HCT116 (cell line): ENCODE data around the gene DCST2. TPM values are rescaled to one million over a fixed set of nuclear protein-coding genes. Genes with fewer than 3 reads are reported as not detected.

ENCODE experiments used
- ATAC-seq: fragments of 200-7000 bp; cut with Tn5 transposase; 2 replicates; pipeline ENCODE4 v1.9.1; 2020; ENCODE audit warnings: mild to moderate bottlenecking, moderate library complexity
- BruUV-seq: library from RNA; stranded (reverse); fragments of 400-500 nt; replicated peaks from 2 replicates; lab custom pipeline; 2021; lab: Mats Ljungman, UMichigan
- CTCF ChIA-PET: fragments of 300-600 bp; sonication (Branson Sonifier 250); formaldehyde crosslinking; loops from one replicate; lab custom pipeline; 2021; ENCODE audit warnings: antibody characterized with exemption; lab: Charles Lee
- POLR2A ChIA-PET: fragments of 300-600, 350-600 bp; sonication (Branson Sonifier 250); formaldehyde crosslinking; loops from one replicate; lab custom pipeline; 2021; ENCODE audit warnings: antibody characterized with exemption; lab: Charles Lee
- RAD21 ChIA-PET, 2 experiments: fragments of 300-600 bp; sonication (Branson Sonifier 250); formaldehyde crosslinking; loops; one replicate each; lab custom pipeline; 2023; ENCODE audit warnings: low total read pairs in 2 of 2; ENCODE audit not compliant: uncharacterized antibody in 2 of 2, unreplicated experiment in 2 of 2, low non-redundant PET in 1 of 2; lab: Charles Lee
- DNase-seq: peaks from one replicate; pipeline ENCODE4 v3.0.0-alpha.2; 2010; ENCODE audit warnings: low read depth, low spot score
- H2AFZ ChIP-seq: fragments of 200-600 bp; shearing (Covaris generic), sonication (generic); 2 replicates; pipeline ENCODE4 v1.6.1; 2017; ENCODE audit warnings: low read depth, mixed run types, mixed read lengths, antibody characterized with exemption, low read length; ENCODE audit not compliant: poor library complexity, severe bottlenecking
- H3K27ac ChIP-seq: 2 replicates; pipeline ENCODE4 v1.5.1; 2012; ENCODE audit warnings: low read depth, low read length
- H3K27me3 ChIP-seq: fragments of 200-600 bp; sonication (generic); 2 replicates; pipeline ENCODE4 v1.6.1; 2016; ENCODE audit warnings: mixed run types, low read length, mixed read lengths; ENCODE audit not compliant: insufficient read depth
- H3K36me3 ChIP-seq, 2 experiments: fragments of 200-500 bp in 1 of 2; fragments of 200-600 bp in 1 of 2; sonication (Bioruptor generic) in 1 of 2; sonication (generic) in 1 of 2; 2 replicates each; pipeline versions ENCODE4 v1.5.1 to v1.6.1; 2014 to 2016; ENCODE audit warnings: low read length in 2 of 2, inconsistent platforms in 1 of 2, mixed read lengths in 1 of 2, mixed run types in 1 of 2; ENCODE audit not compliant: insufficient read depth in 2 of 2, control insufficient read depth in 1 of 2
- H3K4me1 ChIP-seq, 2 experiments: fragments of 200-600 bp in 1 of 2; sonication (generic) in 1 of 2; 2 replicates each; pipeline versions ENCODE4 v1.5.1 to v1.6.1; 2012 to 2017; ENCODE audit warnings: low read length in 2 of 2, inconsistent platforms in 1 of 2, mild to moderate bottlenecking in 1 of 2, mixed read lengths in 1 of 2, mixed run types in 1 of 2, moderate library complexity in 1 of 2; ENCODE audit not compliant: insufficient read depth in 2 of 2, control insufficient read depth in 1 of 2
- H3K4me2 ChIP-seq: fragments of 200-600 bp; sonication (generic); 2 replicates; pipeline ENCODE4 v1.6.1; 2017; ENCODE audit warnings: mixed run types, low read length, mixed read lengths
- H3K4me3 ChIP-seq, 2 experiments: fragments of 200-600 bp in 1 of 2; sonication (generic) in 1 of 2; replicated peaks in 1 of 2; 2 replicates each; pipeline ENCODE4 v1.5.1; 2011 to 2016; ENCODE audit warnings: low read length in 2 of 2, control low read depth in 1 of 2, low read depth in 1 of 2, mild to moderate bottlenecking in 1 of 2, mixed read lengths in 1 of 2, mixed run types in 1 of 2
- H3K79me2 ChIP-seq: fragments of 200-600 bp; sonication (generic); 2 replicates; pipeline ENCODE4 v1.6.1; 2017; ENCODE audit warnings: mild to moderate bottlenecking, mixed run types, low read length, moderate library complexity, mixed read lengths; ENCODE audit not compliant: insufficient read depth
- H3K9ac ChIP-seq: fragments of 200-600 bp; sonication (generic); 2 replicates; pipeline ENCODE4 v1.6.1; 2016; ENCODE audit warnings: low read length, mixed read lengths
- H3K9me2 ChIP-seq: fragments of 200-600 bp; sonication (generic), shearing (Covaris generic); 2 replicates; pipeline ENCODE4 v1.6.1; 2017; ENCODE audit warnings: mixed run types, mild to moderate bottlenecking, moderate library complexity; ENCODE audit not compliant: insufficient read depth
- H3K9me3 ChIP-seq, 2 experiments: fragments of 200-500 bp in 1 of 2; fragments of 200-600 bp in 1 of 2; sonication (Bioruptor generic) in 1 of 2; sonication (generic) in 1 of 2; 2 replicates each; pipeline ENCODE4 v1.6.1; 2014 to 2017; ENCODE audit warnings: low read length in 2 of 2, mixed read lengths in 2 of 2, inconsistent platforms in 1 of 2, low read depth in 1 of 2, mild to moderate bottlenecking in 1 of 2, mixed run types in 1 of 2, moderate library complexity in 1 of 2; ENCODE audit not compliant: control insufficient read depth in 1 of 2, insufficient read depth in 1 of 2
- H4K20me1 ChIP-seq: fragments of 200-600 bp; sonication (generic), shearing (Covaris generic); 2 replicates; pipeline ENCODE4 v1.6.1; 2017; ENCODE audit warnings: mixed run types, mild to moderate bottlenecking, moderate library complexity; ENCODE audit not compliant: insufficient read depth
- CBX3 ChIP-seq: IDR thresholded peaks from 2 replicates; pipeline ENCODE4 v1.6.1; 2012; ENCODE audit warnings: low read depth
- CEBPB ChIP-seq: IDR thresholded peaks from 2 replicates; pipeline ENCODE4 v1.6.1; 2012; ENCODE audit warnings: low read depth
- EGR1 ChIP-seq: IDR thresholded peaks from 2 replicates; pipeline ENCODE4 v1.6.1; 2012; ENCODE audit warnings: low read depth
- ELF1 ChIP-seq: IDR thresholded peaks from 2 replicates; pipeline ENCODE4 v1.6.1; 2012; ENCODE audit warnings: low read depth, borderline replicate concordance
- EZH2phosphoT487 ChIP-seq: fragments of 200-600 bp; IDR thresholded peaks from 2 replicates; pipeline ENCODE4 v1.6.1; 2018; ENCODE audit warnings: antibody characterized with exemption, borderline replicate concordance
- FOSL1 ChIP-seq: IDR thresholded peaks from 2 replicates; pipeline ENCODE4 v1.6.1; 2012; ENCODE audit warnings: low read depth
- JUND ChIP-seq: IDR thresholded peaks from 2 replicates; pipeline ENCODE4 v1.6.1; 2012
- POLR2A ChIP-seq: IDR thresholded peaks from 2 replicates; pipeline ENCODE4 v1.7.0; 2011; ENCODE audit warnings: borderline replicate concordance; ENCODE audit not compliant: insufficient read depth, insufficient read length; ENCODE audit errors: extremely low read depth
- RAD21 ChIP-seq: IDR thresholded peaks from 2 replicates; pipeline ENCODE4 v1.6.1; 2012; ENCODE audit warnings: low read depth, mild to moderate bottlenecking
- SP1 ChIP-seq: IDR thresholded peaks from 2 replicates; pipeline ENCODE4 v1.6.1; 2012; ENCODE audit warnings: low read depth
- intact Hi-C: fragments of 100-400 bp; cut with micrococcal nuclease; formaldehyde crosslinking; loops from 2 replicates; pipeline ENCODE4 v1.10.0; 2022
- total RNA-seq: library from RNA; stranded (reverse); gene quantifications from one replicate; pipeline ENCODE4 v1.2.1, GENCODE V29; 2021; ENCODE audit not compliant: unreplicated experiment
- TF ChIP-seq, protein P1 (sequence below): IDR thresholded peaks from 2 replicates; pipeline ENCODE4 v1.6.1; 2012

Gene DCST2
- total RNA-seq, 1 experiment from 2014 or later: 2.0 TPM

DNA sequence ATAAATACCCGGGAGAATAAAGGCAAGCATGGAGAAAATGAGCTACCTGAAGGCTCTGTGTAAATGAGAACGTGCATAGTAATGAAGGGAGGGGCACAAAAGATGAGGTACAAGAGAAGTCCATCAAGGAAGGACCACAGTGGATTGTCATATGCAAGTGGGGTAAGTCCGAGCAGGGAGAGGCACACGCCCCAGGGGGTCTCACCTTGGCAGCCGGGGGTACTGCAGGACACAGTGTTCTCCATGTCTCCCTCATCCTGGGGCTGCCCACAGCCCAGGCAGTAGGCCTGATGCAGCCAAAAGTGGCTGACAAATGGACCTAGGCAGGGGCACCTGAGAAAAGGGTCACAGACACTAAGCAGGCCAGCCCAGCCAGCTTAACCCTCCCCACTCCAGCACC lies 10.0 kb downstream of the DCST2 start:
- BruUV-seq: no TSS peak
- Histone ChIP-seq H4K20me1 (no peaks in the 10 kb centered on the region), H3K79me2 (no peaks in the 10 kb centered on the region), H3K4me2 (no peak overlapping the region), H3K9ac (no peak overlapping the region), H3K27me3 (no peaks in the 10 kb centered on the region), H3K9me3 (no peaks in the 10 kb centered on the region), H3K9me2 (no peaks in the 10 kb centered on the region), H3K4me3 (no peak overlapping the region), H3K36me3 (no peaks in the 10 kb centered on the region), H2AFZ (no peak overlapping the region), H3K27ac (no peak overlapping the region), H3K4me1 (peaks cover 28 to 60% of the 10 kb centered on the region in 2 experiments)
- TF ChIP-seq CEBPB (no peak), JUND (no peak), POLR2A (no peak), SP1 (no peak), ELF1 (no peak), EZH2phosphoT487 (no peak), CBX3 (no peak), FOSL1 (no peak)
- TF ChIP-seq, protein P1, sequence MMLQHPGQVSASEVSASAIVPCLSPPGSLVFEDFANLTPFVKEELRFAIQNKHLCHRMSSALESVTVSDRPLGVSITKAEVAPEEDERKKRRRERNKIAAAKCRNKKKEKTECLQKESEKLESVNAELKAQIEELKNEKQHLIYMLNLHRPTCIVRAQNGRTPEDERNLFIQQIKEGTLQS: no peak
- POLR2A ChIA-PET: no interaction called here
- ATAC-seq (no peak), DNase-seq (no peak)
- RAD21 ChIA-PET: no interaction called here
- intact Hi-C loops: no loop called here
- CTCF ChIA-PET: interaction anchor here (1.1 to 1.7 kb wide), 2 partner anchors 21 to 27 kb away, joined by 3 to 7 read pairs; partner anchors contain the start of gene ADAM15

DNA sequence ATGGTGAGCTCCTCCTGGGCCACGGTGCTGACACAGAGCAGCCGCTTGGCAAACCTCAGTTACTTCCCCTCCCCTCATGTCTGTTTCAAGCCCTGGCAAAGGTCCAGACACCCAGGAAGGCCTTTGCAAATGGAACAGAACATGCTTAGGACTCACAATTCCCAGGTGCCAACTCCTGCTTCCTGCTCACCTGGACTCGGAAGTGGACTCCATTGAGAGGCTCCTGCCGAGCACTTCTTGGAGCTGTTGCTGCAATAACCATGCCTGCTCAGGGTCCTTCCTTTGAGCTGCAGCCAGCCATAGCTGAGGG lies 10.7 kb downstream of the DCST2 start:
- no TSS peak for BruUV-seq
- TF ChIP-seq EGR1: no peak
- no peak for TF ChIP-seq RAD21
- TF ChIP-seq, all 23 proteins: peak for 0
- Histone ChIP-seq H2AFZ (no peak overlapping the region), H3K9ac (no peak overlapping the region), H3K36me3 (no peaks in the 10 kb centered on the region), H3K27me3 (no peaks in the 10 kb centered on the region), H3K4me2 (no peak overlapping the region), H3K27ac (no peak overlapping the region), H3K4me3 (no peak overlapping the region), H4K20me1 (no peaks in the 10 kb centered on the region), H3K9me2 (no peaks in the 10 kb centered on the region), H3K9me3 (no peaks in the 10 kb centered on the region), H3K79me2 (no peaks in the 10 kb centered on the region), H3K4me1 (peaks cover 34 to 67% of the 10 kb centered on the region in 2 experiments)
- ATAC-seq: no peak
- CTCF ChIA-PET: interaction anchor here (1.1 to 1.7 kb wide), 2 partner anchors 22 to 28 kb away, joined by 3 to 7 read pairs; partner anchors contain the start of gene ADAM15
- RAD21 ChIA-PET: no interaction called here
- POLR2A ChIA-PET: no interaction called here
- intact Hi-C loops: no loop called here
- DNase-seq: no peak
